K562 treated with DMSO at 1 percent for 4 hours (cell line): ENCODE data around the gene FUCA2. TPM values are rescaled to one million over a fixed set of nuclear protein-coding genes. Genes with fewer than 3 reads are reported as not detected.

ENCODE experiments used
- total RNA-seq: library from RNA; unstranded; fragments of 300-600 nt; gene quantifications from 2 replicates; pipeline ENCODE4 v1.2.3, GENCODE V29; 2022; ENCODE audit not compliant: insufficient read depth

The FUCA2 gene
- total RNA-seq, result 46.4 and 57.8 TPM in 2 replicates

GRCh38 chr6:143510991-143511891 lies at the start of gene FUCA2:
Gene FUCA2, minus strand, starts transcription at chr6:143511720. Its CDS starts 86 bp downstream, at chr6:143511634.

GRCh38 chr6:143450453-143451371 lies 60.8 kb downstream of the FUCA2 start, which contains the start of the genes ADAT2 and PEX3:
Gene ADAT2, minus strand, starts transcription at chr6:143450695. Its CDS starts 37 bp downstream, at chr6:143450658.
Gene PEX3, plus strand, starts transcription at chr6:143450805. Its CDS starts 238 bp downstream, at chr6:143451043.

Other genes starting within 250 kb of the FUCA2 start
- gene ADAT2, start 61.0 kb downstream of the FUCA2 start, total RNA-seq, result 3.7 and 5.0 TPM in 2 replicates
- gene PEX3, start 60.9 kb downstream of the FUCA2 start, total RNA-seq, result 15.8 and 17.9 TPM in 2 replicates
- gene PHACTR2, start 166.2 kb upstream of the FUCA2 start, total RNA-seq, result 8.3 and 11.8 TPM in 2 replicates